HG03066 (cell line): Measurements from ENCODE around the gene DAGLB.
"Not testable (repeated sequence)": the region's sequence is repeated elsewhere in the genome, so short reads cannot be mapped to it uniquely, and the experiment has no call there.

Experiments used
- ATAC-seq: cut with Tn5 transposase; IDR thresholded peaks from one replicate; pipeline ENCODE4 v1.9.1; 2021; ENCODE audit warnings: low read depth; ENCODE audit not compliant: unreplicated experiment

The DAGLB gene

GRCh38 chr7:6463609-6464008 lies 15.9 kb upstream of the DAGLB start:
- ATAC-seq = not testable (repeated sequence)

- ATAC-seq = no peak
Measured at GRCh38 chr7:6461946-6462550, 14.3 kb upstream of the DAGLB start.

GRCh38 chr7:6460990-6461584 lies 13.3 kb upstream of the DAGLB start:
- ATAC-seq = no peak

- ATAC-seq = no peak
Measured at GRCh38 chr7:6460303-6460702, 12.5 kb upstream of the DAGLB start.

DNA sequence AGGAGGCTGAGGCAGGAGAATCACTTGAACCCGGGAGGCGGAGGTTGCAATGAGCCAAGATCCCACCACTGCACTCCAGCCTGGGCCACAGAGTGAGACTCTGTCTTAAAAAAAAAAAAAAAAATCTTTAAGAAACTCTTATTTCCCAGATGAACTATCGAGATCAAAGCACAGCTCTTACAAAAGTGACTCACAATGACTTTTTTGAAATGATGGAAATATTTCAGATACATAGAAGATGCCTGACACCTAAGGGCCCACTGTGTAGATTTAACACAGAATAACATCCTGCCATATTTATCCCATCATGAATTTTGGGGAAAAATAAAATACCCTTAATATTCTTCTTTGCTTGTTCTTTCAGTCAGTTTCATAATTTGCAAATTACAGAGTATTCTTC lies 10.9 kb upstream of the DAGLB start:
- not testable (repeated sequence) for ATAC-seq

- ATAC-seq = no peak
Measured at GRCh38 chr7:6453734-6454133, 6.0 kb upstream of the DAGLB start.

GRCh38 chr7:6451224-6451705 lies 3.5 kb upstream of the DAGLB start:
- no peak for ATAC-seq

GRCh38 chr7:6450591-6450990 lies 2.8 kb upstream of the DAGLB start:
- not testable (repeated sequence) for ATAC-seq

DNA sequence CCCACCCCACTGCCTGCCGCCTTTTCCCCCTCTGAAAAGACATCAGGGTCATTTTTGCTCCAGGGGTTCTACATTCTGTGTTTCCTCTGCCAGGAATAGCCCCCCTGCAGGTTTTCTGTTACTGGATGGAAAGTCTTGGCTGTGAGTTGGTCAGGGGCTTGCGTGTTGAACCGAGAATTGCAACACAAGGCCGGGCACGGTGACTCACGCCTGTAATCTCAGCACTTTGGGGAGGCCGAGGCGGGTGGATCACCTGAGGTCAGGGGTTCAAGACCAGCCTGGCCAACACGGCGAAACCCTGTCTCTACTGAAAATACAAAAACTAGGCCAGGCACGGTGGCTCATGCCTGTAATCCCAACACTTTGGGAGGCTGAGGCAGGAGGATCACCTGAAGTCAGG lies 2.1 kb upstream of the DAGLB start:
- not testable (repeated sequence) for ATAC-seq

DNA sequence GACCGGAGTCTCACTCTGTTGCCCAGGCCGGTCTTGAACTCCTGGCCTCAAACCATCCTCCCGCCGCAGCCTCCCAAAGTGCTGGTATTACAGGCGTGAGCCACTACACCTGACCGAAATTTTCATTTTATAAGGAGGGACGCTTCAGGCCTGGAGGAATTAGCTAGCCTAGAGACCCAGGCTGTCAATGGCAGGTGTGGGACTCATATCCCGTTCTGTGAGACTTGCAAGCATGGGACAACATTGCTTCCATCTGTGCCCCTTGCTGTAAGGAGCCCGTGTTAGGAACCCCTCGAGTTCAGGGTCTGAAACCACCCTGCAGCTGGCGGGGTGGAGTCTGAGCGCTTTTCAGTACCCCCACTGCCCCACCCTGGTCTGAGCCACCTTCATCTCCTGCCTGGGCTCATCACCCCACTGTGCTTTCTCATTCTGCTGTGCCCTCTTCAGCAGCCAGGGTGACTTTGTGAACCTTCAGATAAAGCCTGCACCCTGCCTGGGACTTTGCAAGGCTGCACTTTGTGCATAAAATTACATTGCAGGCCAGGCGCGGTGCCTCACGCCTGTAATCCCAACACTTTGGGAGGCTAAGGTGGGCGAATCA lies 1.3 kb upstream of the DAGLB start:
- no peak for ATAC-seq

GRCh38 chr7:6446838-6447580 lies 745 bp downstream of the DAGLB start:
- peak; percentile 29 for ATAC-seq

GRCh38 chr7:6444516-6445269 lies 3.1 kb downstream of the DAGLB start:
- no peak for ATAC-seq

- ATAC-seq = no peak
Measured at GRCh38 chr7:6443372-6443941, 4.3 kb downstream of the DAGLB start.

DNA sequence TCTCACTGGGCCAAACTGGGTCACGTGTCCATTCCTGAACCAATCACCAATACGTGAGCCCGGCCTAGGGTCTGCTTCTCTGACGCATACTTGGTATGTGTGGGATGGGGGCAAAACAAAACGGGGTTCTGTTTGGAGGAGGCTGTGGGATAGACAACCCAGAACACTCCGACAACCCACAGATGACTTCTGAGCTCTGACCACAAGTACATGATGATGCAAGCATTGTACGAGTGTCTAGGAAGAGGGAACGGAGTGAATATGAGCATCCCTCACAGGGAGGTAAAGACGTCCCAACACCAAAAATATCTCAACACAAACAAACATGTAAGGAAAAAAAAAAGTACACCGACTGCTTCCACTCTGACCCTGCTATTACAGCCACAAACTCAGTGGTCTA lies 5.6 kb downstream of the DAGLB start:
- ATAC-seq = no peak

GRCh38 chr7:6440381-6440780 lies 7.4 kb downstream of the DAGLB start:
- ATAC-seq = no peak

- no peak for ATAC-seq
Measured at GRCh38 chr7:6438427-6438826, 9.3 kb downstream of the DAGLB start.

DNA sequence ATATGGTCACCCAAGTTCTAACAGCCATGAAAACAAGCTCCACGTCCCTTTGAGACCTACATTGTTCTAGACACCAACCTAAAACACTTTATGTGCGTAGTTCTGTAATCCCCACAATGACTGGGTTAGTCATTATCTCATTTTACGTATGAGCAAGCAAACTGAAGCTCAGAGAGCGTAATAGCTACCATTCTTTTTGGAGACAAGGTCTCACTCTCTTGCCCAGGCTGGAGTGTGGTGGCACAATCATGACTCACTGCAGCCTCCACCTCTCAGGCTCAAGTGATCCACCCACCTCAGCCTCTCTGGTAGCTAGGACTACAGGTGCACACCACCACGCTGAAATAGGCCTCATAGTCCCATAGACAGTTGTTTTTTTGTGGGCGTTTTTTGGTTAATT lies 10.5 kb downstream of the DAGLB start:
- ATAC-seq = no peak

- no peak for ATAC-seq
Measured at GRCh38 chr7:6436385-6436685, 11.4 kb downstream of the DAGLB start.

- ATAC-seq = peak; percentile 69
Measured at GRCh38 chr7:6435486-6436384, 12.0 kb downstream of the DAGLB start.
